Bronchial epithelial cell (primary cell): ENCODE results near the gene DUSP22. TPM values are rescaled to one million over a fixed set of nuclear protein-coding genes. Genes with fewer than 3 reads are reported as not detected.

Experiments used
- DNase-seq: peaks from one replicate; pipeline ENCODE4 v3.0.0-alpha.2; 2010; ENCODE audit warnings: low read depth
- FAIRE-seq: peaks from 2 replicates; lab custom pipeline; 2011; peaks lifted over from hg19 to GRCh38; lab: Jason Lieb, UNC
- H3K27me3 ChIP-seq: 2 replicates; pipeline ENCODE4 v1.5.1; 2011; ENCODE audit warnings: low read length; ENCODE audit not compliant: control insufficient read depth, insufficient read depth
- H3K36me3 ChIP-seq: 2 replicates; pipeline ENCODE4 v1.5.1; 2011; ENCODE audit warnings: low read length; ENCODE audit not compliant: control insufficient read depth, insufficient read depth
- H3K4me3 ChIP-seq: 2 replicates; pipeline ENCODE4 v1.5.1; 2011; ENCODE audit warnings: mild to moderate bottlenecking, low read depth, low read length, control low read depth
- CTCF ChIP-seq: IDR thresholded peaks from 2 replicates; pipeline ENCODE4 v1.5.1; 2011; ENCODE audit warnings: mild to moderate bottlenecking, moderate library complexity, low read length, control low read depth, inconsistent platforms; ENCODE audit not compliant: insufficient read depth, severe bottlenecking
- total RNA-seq: library from RNA; depleted of rRNA; stranded (reverse); fragments of >200 nt; gene quantifications from 2 replicates; pipeline ENCODE4 v1.2.1, GENCODE V29; 2014

Gene DUSP22
- total RNA-seq, 1 donor from 2014 or later = 33.7 TPM

GRCh38 chr6:333379-334002 lies 41.2 kb downstream of the DUSP22 start:
- H3K36me3 ChIP-seq = peaks cover 4% of the 10 kb centered on the region
- no peaks in the 10 kb centered on the region for H3K27me3 ChIP-seq
- peak; percentile 29 for DNase-seq
- TF ChIP-seq CTCF = no peak
- H3K4me3 ChIP-seq = no peak overlapping the region
- no peak for FAIRE-seq

GRCh38 chr6:334536-335510 lies 42.5 kb downstream of the DUSP22 start:
- peaks cover 4% of the 10 kb centered on the region for H3K36me3 ChIP-seq
- no peak for TF ChIP-seq CTCF
- H3K4me3 ChIP-seq = no peak overlapping the region
- H3K27me3 ChIP-seq = no peaks in the 10 kb centered on the region
- FAIRE-seq (no peak), DNase-seq (no peak)

- no peaks in the 10 kb centered on the region for H3K27me3 ChIP-seq
Measured at GRCh38 chr6:335572-335971, 43.3 kb downstream of the DUSP22 start.

GRCh38 chr6:336159-337114 lies 44.1 kb downstream of the DUSP22 start:
- Histone ChIP-seq H3K36me3 (peaks cover 4% of the 10 kb centered on the region), H3K4me3 (no peak overlapping the region), H3K27me3 (no peaks in the 10 kb centered on the region)
- DNase-seq (no peak), FAIRE-seq (no peak)
- no peak for TF ChIP-seq CTCF

More at GRCh38 chr6:335572-335971, 43.3 kb downstream of the DUSP22 start:
- no peak for FAIRE-seq
- H3K36me3 ChIP-seq = peaks cover 1% of the 10 kb centered on the region
- DNase-seq = no peak
- TF ChIP-seq CTCF = no peak
- no peak overlapping the region for H3K4me3 ChIP-seq

- H3K36me3 ChIP-seq = peaks cover 4% of the 10 kb centered on the region
- no peak for TF ChIP-seq CTCF
- no peak for FAIRE-seq
- H3K27me3 ChIP-seq = no peaks in the 10 kb centered on the region
- DNase-seq = peak; percentile 66
- no peak overlapping the region for H3K4me3 ChIP-seq
Measured at GRCh38 chr6:337805-338368, 45.6 kb downstream of the DUSP22 start.
